Measurements from ENCODE around the gene MAEA. TPM values are rescaled to one million over a fixed set of nuclear protein-coding genes. Genes with fewer than 3 reads are reported as not detected.
A peak's percentile ranks its signal among the peaks of the same experiment; 100 is the strongest.

MAEA gene
- total RNA-seq, 1 donor from 2014 or later = 56.3 TPM

- H3K27me3 Mint-ChIP-seq (ENCODE audit: low read depth) = no peaks in the 10 kb centered on the region
- H3K9me3 Mint-ChIP-seq (ENCODE audit: low read depth) = peaks cover 15% of the 10 kb centered on the region
- peak within 1 kb of the TSS; percentile 79 for H3K4me3 Mint-ChIP-seq (ENCODE audit: unreplicated experiment)
- DNase-seq (ENCODE audit: low spot score) = peak; percentile 91
- H3K36me3 Mint-ChIP-seq (ENCODE audit: low read depth) = peaks cover 15% of the 10 kb centered on the region
- H3K4me1 Mint-ChIP-seq (ENCODE audit: low read depth) = peaks cover 47% of the 10 kb centered on the region
- H3K27ac Mint-ChIP-seq (ENCODE audit: unreplicated experiment) = peak within 1 kb of the TSS; percentile 79
- no peak for TF ChIP-seq CTCF (IDR thresholded peaks at IDR 0.05)
Observed at GRCh38 chr4:1248245-1249147, 41.2 kb upstream of the MAEA start, which contains the start of gene CTBP1. TSS of gene CTBP1 (minus strand) at chr4:1249130. CDS start at chr4:1241331, 7,799 bp downstream.

DNA sequence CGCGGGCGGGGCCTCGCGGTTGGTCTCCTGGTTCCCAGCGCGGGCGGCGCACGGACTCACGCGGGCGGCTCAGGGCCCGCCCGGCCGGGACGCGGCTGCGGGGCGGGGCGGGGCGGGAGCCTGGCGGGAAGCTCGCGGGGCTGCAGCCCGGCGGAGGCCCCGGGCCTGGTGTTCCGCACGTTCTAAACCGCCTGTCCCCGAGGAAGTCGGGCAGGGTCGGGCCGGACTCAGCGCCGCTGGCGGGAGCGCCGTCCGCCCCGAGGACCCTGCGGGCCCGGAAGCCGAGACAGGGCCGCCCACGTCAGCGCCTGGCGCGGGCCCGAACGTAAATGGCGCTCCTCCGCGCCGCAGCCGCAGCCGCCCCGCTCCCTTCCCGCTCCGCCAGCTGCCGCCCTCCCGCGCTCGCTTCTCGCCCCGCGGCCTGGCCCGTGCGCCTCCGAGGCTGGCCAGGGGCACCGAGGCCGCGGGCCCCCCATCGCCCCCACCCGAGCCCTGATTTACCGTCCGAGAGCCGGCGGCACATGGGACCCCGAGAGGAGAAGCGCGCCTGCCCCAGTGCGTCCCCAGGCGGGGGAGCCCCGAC lies 40.5 kb upstream of the MAEA start:
- Mint-ChIP-seq H3K9me3 (ENCODE audit: low read depth) (peaks cover 23% of the 10 kb centered on the region), H3K36me3 (ENCODE audit: low read depth) (peaks cover 20% of the 10 kb centered on the region), H3K4me3 (ENCODE audit: unreplicated experiment) (peak overlapping the region; percentile 66), H3K4me1 (ENCODE audit: low read depth) (peaks cover 44% of the 10 kb centered on the region), H3K27me3 (ENCODE audit: low read depth) (no peaks in the 10 kb centered on the region), H3K27ac (ENCODE audit: unreplicated experiment) (peak overlapping the region; percentile 79)
- peak; percentile 85 for DNase-seq (ENCODE audit: low spot score)
- TF ChIP-seq CTCF (IDR thresholded peaks at IDR 0.05) = no peak

- H3K4me3 Mint-ChIP-seq (ENCODE audit: unreplicated experiment) = peak overlapping the region; percentile 66
- peaks cover 30% of the 10 kb centered on the region for H3K9me3 Mint-ChIP-seq (ENCODE audit: low read depth)
- peaks cover 38% of the 10 kb centered on the region for H3K4me1 Mint-ChIP-seq (ENCODE audit: low read depth)
- peak; percentile 84 for DNase-seq (ENCODE audit: low spot score)
- peaks cover 22% of the 10 kb centered on the region for H3K36me3 Mint-ChIP-seq (ENCODE audit: low read depth)
- no peak for TF ChIP-seq CTCF (IDR thresholded peaks at IDR 0.05)
- H3K27me3 Mint-ChIP-seq (ENCODE audit: low read depth) = no peaks in the 10 kb centered on the region
- peak overlapping the region; percentile 79 for H3K27ac Mint-ChIP-seq (ENCODE audit: unreplicated experiment)
Observed at GRCh38 chr4:1249731-1250526, 39.8 kb upstream of the MAEA start.

- TF ChIP-seq CTCF (IDR thresholded peaks at IDR 0.05) = no peak
- peak overlapping the region; percentile 38 for H3K4me3 Mint-ChIP-seq (ENCODE audit: unreplicated experiment)
- no peak for DNase-seq (ENCODE audit: low spot score)
- no peaks in the 10 kb centered on the region for H3K27me3 Mint-ChIP-seq (ENCODE audit: low read depth)
- peaks cover 32% of the 10 kb centered on the region for H3K4me1 Mint-ChIP-seq (ENCODE audit: low read depth)
- peaks cover 22% of the 10 kb centered on the region for H3K36me3 Mint-ChIP-seq (ENCODE audit: low read depth)
- peaks cover 33% of the 10 kb centered on the region for H3K9me3 Mint-ChIP-seq (ENCODE audit: low read depth)
- H3K27ac Mint-ChIP-seq (ENCODE audit: unreplicated experiment) = no peak overlapping the region
Observed at GRCh38 chr4:1250527-1250812, 39.2 kb upstream of the MAEA start.

Measured in chondrocyte (in vitro differentiated cells).